ENCODE measurements around the gene TANK. TPM values are rescaled to one million over a fixed set of nuclear protein-coding genes. Genes with fewer than 3 reads are reported as not detected.

The TANK gene
- total and polyA plus RNA-seq, 4 donors, result 35.2 to 144 (median 61.0) TPM

DNA sequence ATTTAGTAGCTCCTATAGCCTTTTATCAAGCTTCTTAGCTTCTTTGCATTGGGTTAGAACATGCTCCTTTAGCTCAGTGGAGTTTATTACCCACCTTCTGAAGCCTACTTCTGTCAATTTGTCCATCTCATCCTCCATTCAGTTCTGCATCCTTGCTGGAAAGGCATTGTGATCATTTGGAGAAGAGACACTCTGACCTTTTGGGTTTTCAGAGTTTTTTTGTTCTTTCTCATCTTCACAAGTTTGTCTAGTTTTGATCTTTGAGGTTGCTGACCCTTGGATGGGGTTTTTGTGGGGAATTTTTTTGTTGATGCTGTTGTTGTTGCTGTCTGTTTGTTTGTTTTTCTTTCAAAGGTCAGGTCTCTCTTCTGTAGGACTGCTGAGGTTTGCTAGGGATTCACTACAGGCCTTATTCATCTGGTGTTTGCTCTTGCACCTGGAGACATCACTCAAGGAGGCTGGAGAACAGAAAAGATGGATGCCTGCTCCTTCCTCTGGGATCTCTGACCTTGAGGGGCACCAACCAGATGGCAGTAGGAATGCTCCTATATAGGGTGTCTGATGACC is 13.9 kb upstream of the TANK start:
- Histone ChIP-seq H3K4me3 (no peak overlapping the region), H3K4me1 (ENCODE audit: control insufficient read depth in 5 of 5, insufficient read depth in 5 of 5, low read length in 5 of 5) (no peaks in the 10 kb centered on the region), H3K9me3 (ENCODE audit: control insufficient read depth in 4 of 4, insufficient read depth in 3 of 4, low read length in 3 of 4) (peaks cover 0 to 10% (median 4%) of the 10 kb centered on the region in 4 donors), H3K27me3 (ENCODE audit: control insufficient read depth in 3 of 3, insufficient read depth in 3 of 3, low read length in 2 of 3) (no peaks in the 10 kb centered on the region), H3K27ac (ENCODE audit: low read depth in 1 of 2, low read length in 1 of 2) (no peak overlapping the region), H3K36me3 (ENCODE audit: control insufficient read depth in 4 of 4, insufficient read depth in 4 of 4, low read length in 4 of 4) (no peaks in the 10 kb centered on the region), H3K9ac (ENCODE audit: insufficient read depth in 1 of 2, low read length in 2 of 2) (no peak overlapping the region)
- TF ChIP-seq, protein P1, sequence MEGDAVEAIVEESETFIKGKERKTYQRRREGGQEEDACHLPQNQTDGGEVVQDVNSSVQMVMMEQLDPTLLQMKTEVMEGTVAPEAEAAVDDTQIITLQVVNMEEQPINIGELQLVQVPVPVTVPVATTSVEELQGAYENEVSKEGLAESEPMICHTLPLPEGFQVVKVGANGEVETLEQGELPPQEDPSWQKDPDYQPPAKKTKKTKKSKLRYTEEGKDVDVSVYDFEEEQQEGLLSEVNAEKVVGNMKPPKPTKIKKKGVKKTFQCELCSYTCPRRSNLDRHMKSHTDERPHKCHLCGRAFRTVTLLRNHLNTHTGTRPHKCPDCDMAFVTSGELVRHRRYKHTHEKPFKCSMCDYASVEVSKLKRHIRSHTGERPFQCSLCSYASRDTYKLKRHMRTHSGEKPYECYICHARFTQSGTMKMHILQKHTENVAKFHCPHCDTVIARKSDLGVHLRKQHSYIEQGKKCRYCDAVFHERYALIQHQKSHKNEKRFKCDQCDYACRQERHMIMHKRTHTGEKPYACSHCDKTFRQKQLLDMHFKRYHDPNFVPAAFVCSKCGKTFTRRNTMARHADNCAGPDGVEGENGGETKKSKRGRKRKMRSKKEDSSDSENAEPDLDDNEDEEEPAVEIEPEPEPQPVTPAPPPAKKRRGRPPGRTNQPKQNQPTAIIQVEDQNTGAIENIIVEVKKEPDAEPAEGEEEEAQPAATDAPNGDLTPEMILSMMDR (IDR thresholded peaks at IDR 0.05; ENCODE audit: control extremely low read depth, extremely low read depth), result no peak
- DNase-seq (no peak), ATAC-seq (ENCODE audit: insufficient read depth, low FRiP score) (no peak)

DNA sequence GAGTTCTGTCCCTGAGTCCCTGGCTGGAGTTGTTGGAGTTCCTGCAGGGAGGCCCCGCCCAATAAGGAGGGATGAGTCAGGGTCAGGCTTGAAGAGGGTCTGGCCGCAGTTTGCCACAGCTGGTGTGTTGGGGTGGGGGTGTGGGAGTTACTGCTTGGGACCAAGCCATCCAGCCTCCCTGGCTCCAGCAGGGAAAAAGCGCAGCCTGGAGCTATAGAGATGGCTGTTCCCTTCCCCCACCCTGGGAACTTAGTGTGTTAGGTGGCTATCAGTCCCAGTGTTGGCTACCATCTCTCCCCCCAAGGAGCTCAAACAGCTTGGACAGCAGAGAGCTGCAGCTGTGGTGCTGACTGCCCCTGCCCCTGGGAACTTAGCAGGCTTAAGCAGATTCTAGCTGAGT is 13.2 kb upstream of the TANK start:
- no peak for ATAC-seq (ENCODE audit: insufficient read depth, low FRiP score)
- WGBS, 2 donors, result 96 to 100% methylated on average over 3 of the region's 3 CpGs
- TF ChIP-seq, protein P1 (IDR thresholded peaks at IDR 0.05; ENCODE audit: control extremely low read depth, extremely low read depth), result no peak

DNA sequence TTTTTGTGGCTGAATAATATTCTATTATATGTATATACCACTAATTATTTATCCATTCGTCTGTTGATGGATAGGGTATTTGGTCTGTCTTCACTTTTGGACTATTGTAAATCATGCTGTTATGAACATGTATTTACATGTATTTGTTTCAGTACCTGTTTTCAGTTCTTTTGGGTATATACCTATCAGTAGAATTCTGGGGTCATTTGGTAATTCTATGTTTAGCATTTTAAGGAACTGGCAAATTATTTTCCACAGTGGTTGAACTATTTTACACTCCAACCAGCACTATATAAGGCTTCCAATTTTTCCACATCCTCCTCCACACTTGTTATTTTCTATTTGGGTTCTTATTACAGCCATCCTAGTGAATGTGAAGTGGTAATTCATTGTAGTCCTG is 12.4 kb upstream of the TANK start:
- Histone ChIP-seq H3K27me3 (ENCODE audit: control insufficient read depth in 3 of 3, insufficient read depth in 3 of 3, low read length in 2 of 3) (no peaks in the 10 kb centered on the region), H3K27ac (ENCODE audit: low read depth in 1 of 2, low read length in 1 of 2) (no peak overlapping the region), H3K9me3 (ENCODE audit: control insufficient read depth in 4 of 4, insufficient read depth in 3 of 4, low read length in 3 of 4) (peaks cover 0 to 10% (median 4%) of the 10 kb centered on the region in 4 donors), H3K4me3 (no peak overlapping the region), H3K9ac (ENCODE audit: insufficient read depth in 1 of 2, low read length in 2 of 2) (no peak overlapping the region), H3K36me3 (ENCODE audit: control insufficient read depth in 4 of 4, insufficient read depth in 4 of 4, low read length in 4 of 4) (no peaks in the 10 kb centered on the region), H3K4me1 (ENCODE audit: control insufficient read depth in 5 of 5, insufficient read depth in 5 of 5, low read length in 5 of 5) (no peaks in the 10 kb centered on the region)
- DNase-seq, result no peak
- no peak for ATAC-seq (ENCODE audit: insufficient read depth, low FRiP score)
- WGBS, 2 donors, result 91 to 96% methylated on average over 1 of the region's 1 CpG
- TF ChIP-seq, protein P1 (IDR thresholded peaks at IDR 0.05; ENCODE audit: control extremely low read depth, extremely low read depth), result no peak

More for the DNA sequence above, 13.2 kb upstream of the TANK start:
- no peak for DNase-seq
- Histone ChIP-seq H3K9ac (ENCODE audit: insufficient read depth in 1 of 2, low read length in 2 of 2) (no peak overlapping the region), H3K36me3 (ENCODE audit: control insufficient read depth in 4 of 4, insufficient read depth in 4 of 4, low read length in 4 of 4) (no peaks in the 10 kb centered on the region), H3K4me1 (ENCODE audit: control insufficient read depth in 5 of 5, insufficient read depth in 5 of 5, low read length in 5 of 5) (no peaks in the 10 kb centered on the region), H3K4me3 (no peak overlapping the region), H3K9me3 (ENCODE audit: control insufficient read depth in 4 of 4, insufficient read depth in 3 of 4, low read length in 3 of 4) (peaks cover 0 to 10% (median 4%) of the 10 kb centered on the region in 4 donors), H3K27ac (ENCODE audit: low read depth in 1 of 2, low read length in 1 of 2) (no peak overlapping the region), H3K27me3 (ENCODE audit: control insufficient read depth in 3 of 3, insufficient read depth in 3 of 3, low read length in 2 of 3) (no peaks in the 10 kb centered on the region)

DNA sequence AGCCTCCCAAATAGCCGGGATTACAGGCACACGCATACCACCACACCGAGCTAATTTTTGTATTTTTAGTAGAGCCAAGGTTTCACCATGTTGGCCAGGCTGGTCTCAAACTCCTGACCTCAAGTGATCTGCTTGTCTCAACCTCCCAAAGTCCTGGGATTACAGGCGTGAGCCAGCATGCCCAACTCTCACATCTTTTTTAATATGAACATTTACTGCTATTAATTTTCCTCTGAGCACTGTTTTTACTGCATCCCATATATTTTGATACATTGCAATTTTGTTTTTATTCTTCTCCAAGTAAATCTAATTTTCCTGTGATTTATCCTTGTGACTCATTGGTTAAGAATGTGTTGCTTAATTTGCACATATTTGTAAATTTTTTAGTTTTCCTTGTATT is 9.5 kb upstream of the TANK start:
- Histone ChIP-seq H3K4me1 (ENCODE audit: control insufficient read depth in 5 of 5, insufficient read depth in 5 of 5, low read length in 5 of 5) (no peaks in the 10 kb centered on the region), H3K4me3 (no peak overlapping the region), H3K27me3 (ENCODE audit: control insufficient read depth in 3 of 3, insufficient read depth in 3 of 3, low read length in 2 of 3) (no peaks in the 10 kb centered on the region), H3K9me3 (ENCODE audit: control insufficient read depth in 4 of 4, insufficient read depth in 3 of 4, low read length in 3 of 4) (peaks cover 0 to 10% (median 4%) of the 10 kb centered on the region in 4 donors), H3K27ac (ENCODE audit: low read depth in 1 of 2, low read length in 1 of 2) (no peak overlapping the region), H3K36me3 (ENCODE audit: control insufficient read depth in 4 of 4, insufficient read depth in 4 of 4, low read length in 4 of 4) (no peaks in the 10 kb centered on the region), H3K9ac (ENCODE audit: insufficient read depth in 1 of 2, low read length in 2 of 2) (no peak overlapping the region)
- DNase-seq (no peak), ATAC-seq (ENCODE audit: insufficient read depth, low FRiP score) (no peak)
- WGBS, 2 donors, result 98 to 99% methylated on average over 4 of the region's 4 CpGs
- TF ChIP-seq, protein P1 (IDR thresholded peaks at IDR 0.05; ENCODE audit: control extremely low read depth, extremely low read depth), result no peak
